GM20000 (cell line): Measurements from ENCODE around the gene NDOR1.

ENCODE experiments used
- DNase-seq: peaks from one replicate; pipeline ENCODE4 v3.0.0; 2012; ENCODE audit warnings: low spot score
- CTCF ChIP-seq: IDR thresholded peaks from 2 replicates; pipeline ENCODE4 v1.5.1; 2012; ENCODE audit warnings: mild to moderate bottlenecking, control low read depth; ENCODE audit errors: extremely low read depth, missing control alignments

Gene NDOR1

GRCh38 chr9:137226338-137227053 is 21.0 kb downstream of the NDOR1 start:
- DNase-seq = no peak
- TF ChIP-seq CTCF = no peak

DNA sequence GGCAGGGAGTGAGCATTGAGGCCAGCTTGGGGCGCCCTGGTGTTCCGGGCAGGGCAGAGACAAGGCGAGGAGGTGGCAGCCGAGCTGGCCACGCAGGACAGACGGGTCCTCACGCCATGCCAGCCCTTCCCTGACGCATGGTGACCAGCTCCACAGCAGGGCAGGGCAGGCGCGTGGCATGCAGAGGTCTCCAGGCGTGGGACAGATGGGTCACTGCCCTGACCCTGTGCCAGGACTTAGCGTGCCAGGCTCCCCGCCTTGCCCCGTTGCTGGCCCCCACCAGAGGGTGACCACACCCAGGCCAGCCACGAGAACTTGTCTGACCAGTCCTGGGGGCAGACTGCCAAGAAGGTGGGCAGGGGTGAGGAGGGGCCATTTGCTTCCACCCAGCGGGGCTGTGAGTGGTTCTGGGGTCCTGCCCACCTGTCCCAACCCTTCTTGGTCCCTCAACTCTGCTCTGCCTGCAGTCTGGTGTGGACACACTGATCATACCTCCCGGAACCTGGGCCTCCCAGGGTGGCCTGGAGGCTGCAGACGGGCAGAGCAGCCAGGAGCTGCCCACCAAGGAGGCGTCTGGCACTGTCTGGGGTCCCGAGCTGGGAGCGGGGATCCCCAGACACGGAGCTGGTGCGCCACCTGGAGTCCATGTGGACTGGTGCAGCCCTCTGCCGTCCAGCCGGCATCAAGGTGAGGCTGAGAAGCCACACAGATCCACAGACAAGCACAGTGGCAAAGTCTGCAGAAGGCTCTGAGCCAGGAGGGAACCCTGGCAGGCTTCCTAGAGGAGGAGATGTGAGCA is 21.8 kb downstream of the NDOR1 start, which contains the start of gene RNF224:
RNF224 (plus strand) TSS at position 449 of the 799 bp plus-strand sequence. CDS start 834 bp downstream, outside the sequence.
- TF ChIP-seq CTCF = peak; percentile 94
- DNase-seq = peak; percentile 88

DNA sequence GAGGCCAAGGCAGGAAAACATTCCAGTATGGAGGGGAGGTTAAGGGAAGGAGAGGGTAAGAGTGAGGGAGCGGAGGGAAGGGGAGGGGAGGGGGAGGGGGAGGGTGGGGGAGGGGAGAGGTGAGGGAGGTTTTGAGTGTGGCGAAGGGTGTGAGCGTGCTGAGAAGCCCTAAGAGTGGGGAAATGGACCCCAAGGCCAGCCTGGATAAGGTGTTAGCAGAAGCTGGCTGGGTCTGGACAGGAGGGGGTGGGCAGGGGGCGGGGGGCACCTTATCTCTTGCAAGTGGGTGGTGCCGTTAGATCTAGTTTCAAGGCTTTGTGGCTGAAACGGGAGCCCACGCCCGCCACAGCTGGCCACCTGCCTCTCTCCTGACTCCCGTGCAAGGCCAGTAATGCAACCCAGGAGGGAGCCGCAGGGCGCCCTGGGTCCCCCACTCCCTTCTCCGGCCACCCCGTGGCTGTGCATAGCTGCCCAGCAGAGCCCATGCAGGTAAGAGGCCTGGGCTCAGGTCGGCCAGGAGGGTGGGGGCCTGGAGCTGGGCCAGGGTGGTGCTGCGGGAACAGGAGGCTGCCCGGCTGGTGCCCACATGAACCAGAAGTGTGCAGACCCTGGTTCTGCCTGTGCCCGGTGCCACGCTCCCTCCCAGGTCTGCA is 22.5 kb downstream of the NDOR1 start:
- TF ChIP-seq CTCF = no peak
- DNase-seq = no peak

DNA sequence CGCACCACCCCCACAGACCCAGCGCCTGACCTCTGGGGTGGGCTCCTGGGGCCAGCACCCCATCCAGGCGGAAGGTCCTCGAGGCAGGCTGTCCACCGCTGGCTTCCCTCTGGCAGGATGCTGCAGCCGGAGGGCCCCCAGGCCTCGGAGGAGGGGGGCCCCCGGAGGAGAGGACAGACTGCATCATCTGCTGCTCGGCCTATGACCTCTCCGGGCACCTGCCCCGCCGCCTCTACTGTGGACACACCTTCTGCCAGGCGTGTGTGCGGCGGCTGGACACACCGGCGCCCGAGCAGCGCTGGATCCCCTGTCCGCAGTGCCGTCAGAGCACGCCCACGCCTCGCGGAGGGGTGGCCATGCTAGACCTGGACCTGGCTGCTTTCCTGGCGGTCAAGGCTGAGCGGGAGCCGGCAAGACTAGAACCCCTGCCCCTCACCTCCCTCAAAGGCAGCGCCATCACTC is 23.0 kb downstream of the NDOR1 start:
- no peak for TF ChIP-seq CTCF
- DNase-seq = no peak

DNA sequence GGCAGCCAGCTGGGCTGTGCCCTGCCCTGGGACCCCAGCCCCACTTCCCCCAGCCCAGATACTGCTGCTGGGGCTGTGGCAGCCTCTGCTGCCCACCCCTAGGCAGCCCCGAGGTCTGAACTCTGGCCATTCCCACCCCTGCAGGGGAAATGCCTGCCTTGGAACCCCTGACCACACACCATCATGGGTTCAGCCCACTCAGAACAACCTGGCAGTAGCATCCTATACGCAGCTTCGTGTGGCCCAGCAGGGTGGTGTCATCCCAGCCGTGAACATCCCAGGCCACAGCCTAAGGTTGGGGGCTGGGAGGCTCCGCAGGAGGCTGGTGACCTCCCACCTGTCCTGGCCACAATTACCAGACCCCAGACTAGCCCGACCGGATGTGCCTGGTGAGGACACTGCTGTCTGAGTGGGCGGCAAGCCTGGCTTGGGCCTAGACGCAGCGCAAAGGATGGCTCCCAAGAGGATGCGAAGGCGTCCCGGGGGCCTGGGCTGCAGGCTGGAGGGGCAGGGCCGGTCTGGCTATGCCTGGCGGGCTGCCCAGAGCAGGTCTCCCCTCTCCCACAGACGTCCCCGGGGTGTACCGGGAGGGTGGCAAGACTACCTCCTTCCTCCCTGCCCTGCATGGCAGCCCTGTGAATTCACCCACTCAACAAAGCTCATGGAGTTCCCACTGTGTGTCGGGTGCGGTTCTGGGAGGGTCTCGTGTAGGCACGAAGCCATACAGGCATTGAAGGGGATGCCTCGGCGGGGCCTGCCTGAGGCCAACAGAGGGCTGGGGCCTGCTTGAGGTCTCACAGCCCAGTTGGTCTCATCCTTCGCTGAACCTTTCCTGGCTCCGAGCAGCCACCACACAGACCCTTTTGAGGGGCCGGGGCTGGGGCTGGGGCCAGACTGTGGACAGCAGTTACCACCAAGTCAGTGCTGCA is 23.7 kb downstream of the NDOR1 start:
- no peak for TF ChIP-seq CTCF
- no peak for DNase-seq

DNA sequence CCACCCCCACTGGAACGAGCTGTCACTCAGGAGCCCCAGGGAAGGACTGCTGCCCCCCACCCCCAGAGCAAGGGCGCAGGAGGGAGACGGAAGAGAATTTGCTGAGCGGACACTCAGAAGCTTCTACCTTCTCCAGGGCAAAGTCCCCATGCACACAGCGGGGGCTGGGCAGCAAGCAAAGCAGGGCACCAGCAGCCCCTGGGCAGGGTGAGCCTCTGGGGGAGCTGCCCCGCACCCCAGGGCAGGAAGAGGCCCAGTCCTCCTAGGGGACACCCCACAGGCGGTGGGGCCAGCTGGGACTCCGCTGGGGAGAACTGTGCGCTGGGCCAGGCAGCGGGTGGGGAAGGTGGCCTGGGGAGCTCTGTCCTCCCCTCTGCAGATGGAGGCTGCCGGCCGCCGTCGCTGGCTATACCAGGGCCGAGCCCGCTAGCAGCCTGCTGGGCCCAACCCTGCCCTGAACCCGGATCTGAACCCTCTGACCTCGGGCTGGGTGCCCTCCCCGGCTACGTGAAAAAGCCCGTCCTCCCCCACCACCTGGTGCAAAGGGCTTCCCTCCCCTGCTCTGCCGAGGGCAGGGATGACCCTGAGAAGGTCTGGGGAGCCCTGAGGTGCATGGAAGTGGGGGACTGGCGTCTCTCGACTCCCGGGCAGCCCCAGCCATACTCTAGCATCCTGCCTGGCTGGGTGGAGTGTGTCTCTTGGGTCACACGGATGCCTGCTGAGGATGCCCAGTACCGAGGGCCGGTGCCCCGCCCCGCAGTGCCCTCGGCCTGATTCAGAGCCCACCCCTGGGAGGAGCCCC is 24.6 kb downstream of the NDOR1 start:
- TF ChIP-seq CTCF = no peak
- DNase-seq = no peak
